H1 (cell line): Measurements from ENCODE around the gene LRRC15.

Source experiments
- CTCF ChIP-seq, 3 experiments: IDR thresholded peaks; 1 replicate in 2 of 3; 2 replicates in 1 of 3; pipeline versions ENCODE4 v1.5.1 to v1.6.1; 2011; ENCODE audit warnings: low read length in 3 of 3, mild to moderate bottlenecking in 3 of 3, inconsistent platforms in 2 of 3, low read depth in 1 of 3, moderate library complexity in 1 of 3; ENCODE audit not compliant: insufficient read depth in 1 of 3; ENCODE audit errors: control extremely low read depth in 1 of 3
- EGR1 ChIP-seq: IDR thresholded peaks from 2 replicates; pipeline ENCODE4 v1.6.1; 2011; ENCODE audit warnings: low read depth, low read length, borderline replicate concordance
- EZH2 ChIP-seq: fragments of 200-600 bp; sonication (generic); IDR thresholded peaks from 2 replicates; pipeline ENCODE4 v1.7.1; 2012; ENCODE audit warnings: low read depth, mild to moderate bottlenecking, moderate library complexity, low read length, inconsistent platforms; ENCODE audit not compliant: severe bottlenecking
- FOSL1 ChIP-seq: IDR thresholded peaks from 2 replicates; pipeline ENCODE4 v1.6.1; 2011; ENCODE audit warnings: mild to moderate bottlenecking, low read depth, low read length, moderate library complexity; ENCODE audit not compliant: insufficient read depth
- JUN ChIP-seq: IDR thresholded peaks from 2 replicates; pipeline ENCODE4 v1.6.1; 2011; ENCODE audit warnings: low read depth, mild to moderate bottlenecking, improper control_type of control experiment, low read length
- JUND ChIP-seq: IDR thresholded peaks from 2 replicates; pipeline ENCODE4 v1.6.1; 2011; ENCODE audit warnings: mild to moderate bottlenecking, improper control_type of control experiment, low read length
- POLR2A ChIP-seq, 2 experiments: IDR thresholded peaks; 1 replicate in 1 of 2; 2 replicates in 1 of 2; pipeline ENCODE4 v1.6.1; 2011; ENCODE audit warnings: low read depth in 2 of 2, low read length in 2 of 2, mild to moderate bottlenecking in 2 of 2; ENCODE audit errors: control extremely low read depth in 1 of 2
- SIN3A ChIP-seq, 2 experiments: IDR thresholded peaks in 1 of 2; conservative IDR thresholded peaks in 1 of 2; 2 replicates each; pipeline ENCODE4 v1.6.1; 2011 to 2012; ENCODE audit warnings: low read length in 2 of 2, improper control_type of control experiment in 1 of 2, low read depth in 1 of 2, mild to moderate bottlenecking in 1 of 2
- SP1 ChIP-seq: IDR thresholded peaks from 2 replicates; pipeline ENCODE4 v1.6.1; 2011; ENCODE audit warnings: low read depth, low read length
- SRF ChIP-seq: IDR thresholded peaks from 2 replicates; pipeline ENCODE4 v1.6.1; 2011; ENCODE audit warnings: mild to moderate bottlenecking, low read depth, low read length, moderate library complexity
- TAF1 ChIP-seq: IDR thresholded peaks from 2 replicates; pipeline ENCODE4 v1.6.1; 2011; ENCODE audit warnings: mild to moderate bottlenecking, low read depth, low read length
- TBP ChIP-seq: IDR thresholded peaks from 2 replicates; pipeline ENCODE4 v1.6.1; 2011; ENCODE audit warnings: low read depth, low read length, improper control_type of control experiment
- TEAD4 ChIP-seq: IDR thresholded peaks from 2 replicates; pipeline ENCODE4 v1.6.1; 2012; ENCODE audit warnings: low read depth, low read length, inconsistent platforms, mixed read lengths
- ZNF274 ChIP-seq: IDR thresholded peaks from 2 replicates; pipeline ENCODE4 v1.7.0; 2012; ENCODE audit warnings: low read length, borderline replicate concordance; ENCODE audit errors: extremely low read depth

GRCh38 chr3:194351952-194352536, 17.5 kb downstream of the LRRC15 start:
- TF ChIP-seq TAF1, result no peak
- no peak for TF ChIP-seq CTCF (IDR thresholded peaks at IDR 0.05; ENCODE audit: control extremely low read depth in 1 of 3, insufficient read depth in 1 of 3, low read depth in 1 of 3, low read length in 3 of 3)
- no peak for TF ChIP-seq EGR1
- TF ChIP-seq ZNF274, result no peak
- no peak for TF ChIP-seq SIN3A (conservative IDR thresholded peaks at IDR 0.05 in 1 of 2, IDR thresholded peaks at IDR 0.05 in 1 of 2; ENCODE audit: low read depth in 1 of 2, low read length in 2 of 2)
- TF ChIP-seq EZH2, result no peak
- no peak for TF ChIP-seq SRF
- no peak for TF ChIP-seq JUND
- TF ChIP-seq TBP, result no peak
- no peak for TF ChIP-seq TEAD4
- TF ChIP-seq JUN, result no peak
- no peak for TF ChIP-seq FOSL1
- TF ChIP-seq POLR2A (IDR thresholded peaks at IDR 0.05; ENCODE audit: control extremely low read depth in 1 of 2, low read depth in 2 of 2, low read length in 2 of 2), result no peak
- no peak for TF ChIP-seq SP1
